T-helper 1 cell treated with Interleukin-12 subunit alpha and Interleukin-12 subunit beta and Interleukin-4 antibody, amounts not matched to agents 30 μg/mL and 1 μg/mL, for 36 hours (primary cell): ENCODE data around the gene PCBP4.
"Not testable (repeated sequence)": the region's sequence is repeated elsewhere in the genome, so short reads cannot be mapped to it uniquely, and the experiment has no call there.

Experiments used
- H3K27ac Mint-ChIP-seq: one replicate; pipeline ENCODE4 v1.8.0; 2021; ENCODE audit warnings: mild to moderate bottlenecking, mixed read lengths
- H3K27me3 Mint-ChIP-seq: one replicate; pipeline ENCODE4 v1.8.0; 2021; ENCODE audit warnings: low read depth, mixed read lengths
- H3K36me3 Mint-ChIP-seq: one replicate; pipeline ENCODE4 v1.8.0; 2021; ENCODE audit warnings: low read depth, mixed read lengths
- H3K4me1 Mint-ChIP-seq: one replicate; pipeline ENCODE4 v1.8.0; 2021; ENCODE audit warnings: low read depth, mixed read lengths
- H3K4me3 Mint-ChIP-seq: one replicate; pipeline ENCODE4 v1.8.0; 2021; ENCODE audit warnings: mild to moderate bottlenecking, moderate library complexity, mixed read lengths
- H3K9me3 Mint-ChIP-seq: one replicate; pipeline ENCODE4 v1.8.0; 2021; ENCODE audit warnings: mixed read lengths

Gene PCBP4

DNA sequence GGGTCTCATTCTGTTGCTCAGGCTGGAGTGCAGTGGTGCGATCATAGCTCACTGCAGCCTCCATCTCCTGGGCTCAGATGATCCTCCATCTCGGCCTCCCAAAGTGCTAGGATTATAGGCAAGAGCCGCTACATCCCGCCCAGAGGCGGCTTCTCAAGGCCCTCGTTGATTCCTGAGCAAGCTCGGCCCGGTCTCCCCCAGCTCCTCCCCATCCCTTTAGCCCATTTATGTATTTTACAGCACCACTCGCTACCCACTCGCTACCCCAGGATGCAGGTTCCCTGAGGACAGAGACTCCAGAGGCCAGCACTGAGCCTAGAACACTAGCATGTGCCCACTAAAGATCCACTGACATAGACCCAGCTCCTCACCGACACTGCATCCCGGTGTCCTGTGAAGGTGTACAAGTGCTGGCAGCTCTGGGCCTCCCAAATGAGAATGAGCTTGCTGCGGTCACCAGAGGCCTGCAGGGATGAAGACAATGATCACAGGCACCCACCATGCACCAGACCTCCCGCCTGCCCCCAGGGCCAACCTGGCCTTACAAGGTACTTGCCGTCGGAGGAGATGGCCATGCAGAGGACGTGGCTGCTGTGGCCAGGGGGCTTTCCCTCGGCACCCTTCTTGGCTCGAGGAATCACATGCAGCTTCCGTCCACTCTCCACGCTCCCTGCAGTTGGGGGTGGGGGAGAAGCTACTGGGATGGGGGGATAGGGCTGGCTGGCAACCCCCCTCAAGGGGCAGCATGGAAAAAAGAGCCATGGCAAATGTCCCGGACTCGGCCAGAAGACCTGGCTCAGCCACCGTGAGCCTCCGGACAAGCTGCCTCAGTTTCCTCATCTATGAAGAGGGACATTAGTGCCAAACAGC, 31.1 kb downstream of the PCBP4 start:
- peaks cover 17% of the 10 kb centered on the region for H3K36me3 Mint-ChIP-seq
- no peaks in the 10 kb centered on the region for H3K27me3 Mint-ChIP-seq
- no peak overlapping the region for H3K27ac Mint-ChIP-seq
- H3K4me3 Mint-ChIP-seq, result no peak overlapping the region
- peaks cover 17% of the 10 kb centered on the region for H3K4me1 Mint-ChIP-seq
- no peaks in the 10 kb centered on the region for H3K9me3 Mint-ChIP-seq

DNA sequence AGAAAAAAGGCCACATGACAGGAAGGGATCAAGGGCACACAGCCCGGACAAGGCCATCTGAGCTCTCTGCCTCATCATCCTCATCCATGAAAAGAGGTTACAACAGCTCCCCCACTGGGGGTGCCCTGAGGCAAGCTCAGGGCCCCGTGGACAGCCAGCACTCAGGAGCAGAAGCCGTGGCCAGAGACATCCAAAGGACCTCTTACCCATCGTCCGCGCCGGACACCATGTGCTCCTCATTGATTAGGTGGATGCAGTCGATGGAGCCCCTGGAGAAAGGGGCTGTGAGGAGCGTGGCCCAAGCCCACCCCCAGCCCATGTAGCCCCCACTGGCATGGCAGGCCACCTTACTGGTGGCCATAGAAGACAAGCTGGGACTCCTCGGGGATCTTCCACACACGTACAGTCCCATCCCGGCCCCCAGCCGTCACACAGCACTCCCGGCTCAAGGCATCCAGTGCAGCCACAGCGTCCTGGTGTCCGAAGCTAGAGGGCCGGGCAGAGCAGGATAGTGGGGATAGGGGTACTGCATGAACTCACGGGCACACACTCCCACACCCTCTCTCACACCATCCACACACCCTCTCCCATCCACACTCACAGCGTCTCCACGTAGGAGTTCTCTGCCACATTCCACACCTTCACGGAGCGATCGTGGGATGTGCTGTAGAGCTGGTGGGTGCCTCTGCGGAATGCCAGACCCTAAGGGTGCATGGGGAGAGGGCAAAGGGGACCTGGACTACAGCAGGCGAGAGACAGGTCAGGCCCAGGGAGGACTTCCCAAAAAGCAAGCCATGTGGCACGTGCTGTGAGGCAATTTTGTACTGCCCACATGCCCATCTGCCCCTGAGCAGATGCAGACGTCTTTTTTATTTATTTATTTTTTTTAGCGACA, 32.0 kb downstream of the PCBP4 start:
- Mint-ChIP-seq H3K4me3 (no peak overlapping the region), H3K36me3 (peaks cover 14% of the 10 kb centered on the region), H3K27me3 (no peaks in the 10 kb centered on the region), H3K4me1 (peaks cover 8% of the 10 kb centered on the region), H3K27ac (no peak overlapping the region), H3K9me3 (no peaks in the 10 kb centered on the region)

DNA sequence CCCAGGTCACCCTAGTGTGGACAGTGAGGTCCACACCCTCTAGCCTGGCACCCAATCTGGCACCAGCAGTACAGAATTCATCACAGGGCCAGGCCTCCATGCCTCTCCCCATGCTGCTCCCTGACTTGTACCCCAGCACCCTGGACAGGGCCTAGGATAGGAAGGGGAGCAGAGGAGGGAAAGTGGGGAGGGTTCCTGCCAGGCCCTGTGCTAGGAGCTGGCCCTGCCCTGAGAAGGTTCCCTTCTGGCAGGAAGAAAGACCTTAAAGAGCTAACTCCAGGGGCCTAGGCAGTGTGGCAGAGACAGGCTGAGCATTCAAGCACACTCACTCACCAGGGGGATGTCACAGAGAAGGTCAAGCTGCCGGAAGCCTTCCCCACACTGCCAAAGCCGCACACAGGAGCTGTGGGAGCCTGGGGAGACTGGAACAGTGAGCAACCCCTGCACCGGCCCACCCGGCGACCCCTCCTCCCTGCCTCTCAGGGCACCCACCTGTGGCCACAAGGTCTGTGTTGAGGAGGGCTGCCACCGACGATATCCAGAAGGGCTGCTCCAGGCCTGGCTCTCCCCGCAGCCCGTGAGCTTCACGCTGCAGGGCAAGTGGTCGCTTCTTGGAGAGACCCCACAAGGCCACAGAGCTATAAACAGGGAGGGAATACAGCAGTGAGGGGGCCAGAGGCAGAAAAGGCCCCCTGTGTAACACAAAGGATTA, 33.0 kb downstream of the PCBP4 start:
- peaks cover 14% of the 10 kb centered on the region for H3K36me3 Mint-ChIP-seq
- H3K4me1 Mint-ChIP-seq, result peaks cover 6% of the 10 kb centered on the region
- H3K4me3 Mint-ChIP-seq, result no peak overlapping the region
- H3K9me3 Mint-ChIP-seq, result no peaks in the 10 kb centered on the region
- H3K27me3 Mint-ChIP-seq, result no peaks in the 10 kb centered on the region
- no peak overlapping the region for H3K27ac Mint-ChIP-seq

DNA sequence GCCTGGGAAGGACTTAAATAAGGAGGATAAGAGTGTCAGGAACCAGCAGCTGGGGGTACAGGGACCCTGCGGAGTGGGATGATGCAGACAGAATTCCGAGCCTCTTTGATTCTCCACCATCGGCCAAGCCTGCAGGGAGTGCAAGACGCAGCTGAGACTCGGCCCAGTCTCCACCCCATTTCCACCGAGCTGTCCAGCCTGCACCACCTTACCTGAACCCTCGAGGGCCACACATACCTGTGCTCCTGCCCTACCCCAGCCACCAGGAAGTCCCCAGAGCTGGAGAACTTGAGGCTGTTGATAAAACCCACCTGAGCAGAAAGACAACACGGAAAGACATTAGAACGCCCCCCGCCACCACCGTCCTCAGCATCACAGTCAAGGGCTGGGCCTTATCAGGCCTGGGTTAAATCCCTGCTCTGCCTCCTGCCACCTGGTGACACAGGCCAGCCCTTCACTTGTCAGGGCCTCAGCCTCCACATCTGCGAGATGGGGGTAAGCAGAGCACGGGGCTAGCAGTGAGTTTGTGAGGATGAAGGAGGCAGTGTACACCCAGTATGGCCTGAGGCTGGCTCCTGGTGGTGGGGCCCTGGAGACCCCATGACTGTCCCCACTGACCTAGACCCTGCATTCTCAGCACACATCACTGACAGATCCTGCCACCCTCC, 33.6 kb downstream of the PCBP4 start:
- Mint-ChIP-seq H3K36me3 (peaks cover 14% of the 10 kb centered on the region), H3K27me3 (no peaks in the 10 kb centered on the region), H3K4me1 (peaks cover 3% of the 10 kb centered on the region), H3K27ac (no peak overlapping the region), H3K9me3 (no peaks in the 10 kb centered on the region), H3K4me3 (no peak overlapping the region)

DNA sequence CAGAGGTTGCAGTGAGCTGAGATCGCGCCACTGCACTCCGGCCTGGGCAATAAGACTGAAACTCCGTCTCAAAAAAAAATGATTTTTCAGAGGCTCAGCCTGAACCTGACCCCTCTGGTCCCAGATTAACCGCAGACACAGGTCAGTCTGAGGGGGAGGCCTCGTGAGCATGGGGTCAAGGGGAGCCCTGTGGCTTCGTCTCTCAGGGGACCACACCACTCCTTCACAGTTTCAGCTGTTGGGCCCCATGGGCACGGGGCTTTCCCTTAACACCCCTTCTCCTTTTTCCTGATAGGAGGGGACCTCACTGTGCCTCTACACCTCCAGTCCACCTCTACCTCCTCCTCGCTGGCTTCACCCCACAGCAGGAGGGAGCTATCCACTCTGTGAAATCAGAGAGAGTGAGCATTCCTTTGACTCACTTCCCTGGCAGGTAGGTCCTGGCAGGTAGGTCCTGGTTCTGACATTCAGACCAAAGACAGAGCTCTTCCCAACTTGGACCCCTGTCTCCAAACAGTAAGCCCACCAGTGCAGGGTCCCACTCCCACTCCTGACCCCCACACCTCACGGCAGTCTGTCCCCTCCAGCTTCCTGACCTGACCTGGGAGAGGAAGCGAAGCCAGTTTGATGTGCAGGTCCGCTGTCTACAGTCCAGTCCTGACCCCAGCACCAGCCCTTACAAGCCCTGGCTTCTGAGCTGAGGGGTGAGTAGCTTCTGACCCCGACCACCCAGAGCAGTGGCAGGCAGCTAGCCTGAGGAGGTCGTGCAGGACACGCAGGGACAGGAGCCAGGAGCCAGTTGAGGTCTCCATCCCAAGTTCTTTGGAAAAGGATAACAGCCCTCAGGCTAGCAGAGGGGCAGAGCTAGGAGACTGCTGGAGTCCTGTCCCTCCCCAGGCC, 34.5 kb downstream of the PCBP4 start:
- Mint-ChIP-seq H3K27me3 (no peaks in the 10 kb centered on the region), H3K27ac (no peak overlapping the region), H3K4me1 (no peaks in the 10 kb centered on the region), H3K9me3 (no peaks in the 10 kb centered on the region), H3K4me3 (no peak overlapping the region), H3K36me3 (peaks cover 12% of the 10 kb centered on the region)

DNA sequence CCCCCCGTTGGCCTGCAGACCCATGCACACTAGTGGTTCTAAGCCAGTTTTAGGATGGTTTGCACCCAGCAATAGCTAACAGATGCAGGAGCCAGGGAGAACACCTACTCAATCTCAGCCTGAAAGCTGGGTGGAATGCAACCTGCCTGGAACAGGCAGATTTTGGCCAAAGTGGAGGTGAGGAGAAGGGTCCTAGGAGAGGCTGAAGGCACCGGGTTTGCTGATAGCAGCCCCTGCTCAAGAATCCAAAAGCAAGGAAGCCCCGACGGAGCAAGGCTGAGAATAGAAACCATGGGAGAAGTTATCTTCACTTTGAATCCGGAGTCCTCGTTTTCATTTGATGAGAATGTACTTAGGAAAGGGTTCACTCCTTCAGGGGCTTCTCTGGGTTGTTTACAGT, 35.5 kb downstream of the PCBP4 start:
- no peaks in the 10 kb centered on the region for H3K27me3 Mint-ChIP-seq
- H3K27ac Mint-ChIP-seq, result no peak overlapping the region
- H3K36me3 Mint-ChIP-seq, result peaks cover 6% of the 10 kb centered on the region
- no peaks in the 10 kb centered on the region for H3K9me3 Mint-ChIP-seq
- no peak overlapping the region for H3K4me3 Mint-ChIP-seq
- H3K4me1 Mint-ChIP-seq, result no peaks in the 10 kb centered on the region

DNA sequence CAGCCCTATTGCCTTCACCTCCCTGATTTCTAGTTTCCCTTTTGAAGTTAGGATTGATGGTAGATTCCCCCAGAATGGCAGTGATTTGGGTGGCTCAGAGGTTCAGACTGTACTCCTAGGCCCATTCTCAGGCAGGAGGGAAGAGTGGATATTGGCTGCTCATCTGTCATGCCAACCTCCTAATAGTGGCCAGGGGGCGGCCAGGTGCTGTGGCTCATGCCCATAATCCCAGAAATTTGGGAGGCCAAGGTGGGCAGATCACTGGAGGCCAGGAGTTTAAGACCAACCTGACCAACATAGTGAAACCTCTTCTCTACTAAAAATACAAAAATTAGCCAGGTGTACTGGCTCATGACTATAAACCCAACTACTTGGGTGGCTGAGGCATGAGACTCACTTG, 36.8 kb downstream of the PCBP4 start:
- Mint-ChIP-seq H3K27me3 (no peaks in the 10 kb centered on the region), H3K36me3 (peaks cover 4% of the 10 kb centered on the region), H3K27ac (no peak overlapping the region), H3K9me3 (no peaks in the 10 kb centered on the region), H3K4me1 (no peaks in the 10 kb centered on the region), H3K4me3 (no peak overlapping the region)

DNA sequence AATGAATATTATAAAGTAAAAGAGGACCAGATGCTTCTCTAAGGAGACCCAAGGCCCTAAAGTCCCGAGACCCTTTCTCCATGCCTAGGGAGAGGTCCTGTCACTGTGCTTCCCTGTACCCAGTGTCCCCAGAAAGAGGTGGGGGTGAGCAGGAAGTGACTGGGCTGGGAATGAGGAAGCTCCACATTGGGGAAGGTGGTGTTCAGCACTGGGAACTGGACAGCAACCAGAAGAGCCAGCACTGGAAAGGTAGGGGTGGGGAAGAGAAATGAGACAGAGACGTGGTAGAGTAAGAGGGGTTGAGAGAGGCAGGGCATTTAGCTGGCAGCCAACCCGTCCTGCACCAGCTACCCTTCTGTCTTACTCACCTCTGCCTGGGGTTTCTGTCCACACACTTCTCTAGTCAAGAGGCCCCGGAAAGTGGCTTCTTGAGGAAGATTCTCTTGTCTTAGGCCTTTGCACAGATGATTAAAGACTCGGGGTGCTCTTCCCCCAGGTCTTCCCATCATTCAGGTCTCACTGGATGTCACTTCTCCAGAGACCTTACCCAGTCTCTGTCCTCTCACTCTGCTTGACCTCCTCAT, 37.7 kb downstream of the PCBP4 start:
- Mint-ChIP-seq H3K9me3 (no peaks in the 10 kb centered on the region), H3K36me3 (peaks cover 4% of the 10 kb centered on the region), H3K4me3 (no peak overlapping the region), H3K4me1 (no peaks in the 10 kb centered on the region), H3K27ac (no peak overlapping the region), H3K27me3 (no peaks in the 10 kb centered on the region)

DNA sequence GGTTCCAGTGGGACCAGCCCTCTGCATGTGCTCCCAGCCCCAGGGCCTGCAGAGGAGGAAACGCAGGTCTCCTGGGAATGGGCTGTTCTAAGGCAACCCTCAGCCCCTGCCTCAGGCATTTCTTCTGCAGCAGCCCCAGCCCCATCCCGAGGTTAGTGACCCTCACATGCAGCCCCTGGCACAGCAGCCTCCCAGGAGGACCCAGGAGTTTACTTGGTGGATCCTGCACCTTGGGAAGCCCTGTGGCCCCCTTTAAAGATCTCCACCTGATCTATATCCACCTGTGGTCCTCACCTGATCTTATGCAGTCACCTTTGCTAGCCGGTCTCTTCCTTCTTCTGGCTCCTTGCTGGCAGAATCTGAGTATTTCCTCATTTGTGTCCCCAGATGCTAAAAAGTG, 38.3 kb downstream of the PCBP4 start:
- not testable (repeated sequence) for H3K9me3 Mint-ChIP-seq, H3K4me3 Mint-ChIP-seq, H3K27me3 Mint-ChIP-seq, H3K27ac Mint-ChIP-seq, H3K36me3 Mint-ChIP-seq, H3K4me1 Mint-ChIP-seq

DNA sequence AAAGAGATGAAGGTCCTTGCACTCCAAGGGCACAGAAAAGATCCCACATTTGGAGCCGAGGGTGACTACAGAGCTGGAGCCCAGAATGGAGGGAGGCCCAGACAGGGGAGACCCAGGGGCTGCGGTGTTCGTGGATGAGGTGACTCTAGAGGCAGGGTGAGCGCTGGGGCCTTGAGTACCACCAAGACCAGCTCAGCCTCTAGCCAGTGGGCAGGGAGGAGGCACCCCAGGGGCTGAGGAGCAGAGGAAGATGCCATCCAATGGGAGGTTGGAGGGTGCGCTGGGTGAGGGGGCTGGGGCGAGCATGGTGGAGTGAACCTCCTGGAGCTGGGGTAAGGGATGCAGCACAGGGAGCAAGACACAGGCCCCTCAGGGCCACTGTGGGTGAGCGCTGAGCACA, 38.8 kb downstream of the PCBP4 start:
- H3K27ac Mint-ChIP-seq, result no peak overlapping the region
- no peak overlapping the region for H3K4me3 Mint-ChIP-seq
- H3K27me3 Mint-ChIP-seq, result no peaks in the 10 kb centered on the region
- H3K36me3 Mint-ChIP-seq, result peaks cover 2% of the 10 kb centered on the region
- no peaks in the 10 kb centered on the region for H3K9me3 Mint-ChIP-seq
- H3K4me1 Mint-ChIP-seq, result no peaks in the 10 kb centered on the region

DNA sequence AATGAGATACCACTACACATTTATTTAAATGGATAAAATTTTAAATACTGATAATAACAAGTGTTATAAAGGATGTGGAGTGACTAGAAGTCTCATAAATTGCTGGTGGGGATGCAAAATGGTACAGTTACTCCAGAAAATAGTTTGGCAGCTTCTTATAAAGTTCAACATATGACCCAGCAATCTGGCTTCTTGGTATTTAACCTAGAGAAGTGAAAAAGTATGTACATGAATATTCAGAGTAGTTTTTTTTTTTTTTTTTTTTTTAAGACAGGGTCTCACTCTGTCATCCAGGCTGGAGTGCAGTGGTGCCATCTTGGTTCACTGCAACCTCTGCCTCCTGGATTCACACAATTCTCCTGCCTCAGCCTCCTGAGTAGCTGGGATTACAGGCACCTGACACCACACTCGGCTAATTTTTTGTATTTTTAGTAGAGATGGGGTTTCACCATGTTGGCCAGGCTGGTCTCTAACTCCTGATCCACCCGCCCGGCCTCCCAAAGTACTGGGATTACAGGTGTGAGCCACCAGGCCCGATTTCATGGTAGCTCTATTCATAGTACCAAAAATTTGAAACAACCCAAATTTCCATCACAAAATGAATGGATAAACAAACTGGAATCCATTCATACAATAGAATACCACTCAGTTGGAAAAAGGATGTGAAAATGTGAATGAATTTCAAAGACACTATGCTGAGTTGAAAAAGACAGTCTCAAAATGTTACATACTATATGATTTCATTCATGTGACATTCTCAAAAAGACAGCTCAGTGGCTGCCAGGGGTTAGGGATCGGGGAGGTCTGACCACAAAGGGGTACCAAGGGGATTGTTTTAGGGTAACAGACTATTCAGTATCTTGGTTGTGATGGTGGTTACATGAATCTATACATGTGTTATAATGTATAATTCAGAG, 39.9 kb downstream of the PCBP4 start:
- Mint-ChIP-seq H3K27ac (no peak overlapping the region), H3K9me3 (no peaks in the 10 kb centered on the region), H3K27me3 (no peaks in the 10 kb centered on the region), H3K4me1 (no peaks in the 10 kb centered on the region), H3K36me3 (peaks cover 2% of the 10 kb centered on the region), H3K4me3 (no peak overlapping the region)

DNA sequence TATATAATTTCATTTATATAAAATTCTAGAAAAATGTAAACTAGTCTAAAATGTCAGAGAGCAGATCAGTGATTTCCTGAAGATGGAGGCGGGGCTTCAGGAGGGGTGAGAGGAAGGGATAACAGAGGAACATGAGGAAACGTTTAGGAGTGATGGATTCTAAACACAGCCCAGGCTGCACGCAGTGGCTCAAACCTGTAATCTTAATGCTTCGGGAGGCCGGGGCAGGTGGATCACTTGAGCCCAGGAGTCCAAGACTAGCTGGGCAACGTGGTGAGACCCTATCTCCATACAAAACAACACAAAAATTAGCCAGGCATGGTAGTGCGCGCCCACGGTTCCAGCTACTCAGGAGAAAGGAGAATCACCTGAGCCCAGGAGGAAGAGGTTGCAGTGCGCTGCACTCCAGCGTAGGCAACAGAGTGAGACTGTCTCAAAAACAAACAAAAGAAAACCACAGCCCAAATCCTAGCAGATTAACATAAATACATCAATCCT, 46.1 kb downstream of the PCBP4 start:
- Mint-ChIP-seq H3K27me3 (peaks cover 16% of the 10 kb centered on the region), H3K27ac (no peak overlapping the region), H3K36me3 (no peaks in the 10 kb centered on the region), H3K9me3 (no peaks in the 10 kb centered on the region), H3K4me1 (no peaks in the 10 kb centered on the region), H3K4me3 (no peak overlapping the region)
